ENCODE measurements around the gene XKR8.

Gene XKR8

GRCh38 chr1:27955076-27955475 is 4.7 kb upstream of the XKR8 start:
- H4K91ac ChIP-seq (ENCODE audit: low read depth, low read length), result no peak overlapping the region
- H3K14ac ChIP-seq (ENCODE audit: low read length), result no peak overlapping the region
- H3K9ac ChIP-seq (ENCODE audit: low read length), result no peak overlapping the region
- H4K12ac ChIP-seq (ENCODE audit: low read depth, low read length), result no peak overlapping the region
- H2AFZ ChIP-seq (ENCODE audit: insufficient read depth, low read length, poor library complexity), result no peak overlapping the region
- no peak overlapping the region for H3K27ac ChIP-seq (ENCODE audit: low read depth, low read length)
- H3K4me3 ChIP-seq (ENCODE audit: low read depth, low read length), result no peak overlapping the region
- no peak overlapping the region for H3K4me2 ChIP-seq (ENCODE audit: low read length)
- H2BK5ac ChIP-seq (ENCODE audit: low read depth, low read length, poor library complexity), result no peak overlapping the region
- no peak overlapping the region for H3K4ac ChIP-seq (ENCODE audit: low read depth, low read length)
- H3K23ac ChIP-seq (ENCODE audit: low read length), result no peak overlapping the region
- H2BK120ac ChIP-seq (ENCODE audit: insufficient read depth, low read length, poor library complexity), result no peak overlapping the region
- no peak overlapping the region for H3K18ac ChIP-seq (ENCODE audit: low read length)
- H3K9me3 ChIP-seq (ENCODE audit: insufficient read depth, low read depth, low read length), result no peaks in the 10 kb centered on the region
- WGBS (ENCODE audit: extremely low coverage, insufficient coverage, insufficient read length), result no CpG with 5 or more reads among the region's 6 CpGs
- peaks cover 6% of the 10 kb centered on the region for H3K79me1 ChIP-seq (ENCODE audit: low read length)
- H3K79me2 ChIP-seq (ENCODE audit: control insufficient read depth, insufficient read depth, low read length, poor library complexity), result peaks cover 5% of the 10 kb centered on the region
- H4K8ac ChIP-seq (ENCODE audit: low read depth, low read length), result no peak overlapping the region
- no peaks in the 10 kb centered on the region for H3K36me3 ChIP-seq (ENCODE audit: control insufficient read depth in 1 of 2, insufficient read depth in 2 of 2, low read length in 2 of 2)
- no peaks in the 10 kb centered on the region for H3K27me3 ChIP-seq (ENCODE audit: insufficient read depth, low read length)
- H3K4me1 ChIP-seq (ENCODE audit: control insufficient read depth in 1 of 2, insufficient read depth in 2 of 2, low read length in 2 of 2), result no peaks in the 10 kb centered on the region
- H2AK5ac ChIP-seq (ENCODE audit: low read length), result no peak overlapping the region
- H2BK12ac ChIP-seq (ENCODE audit: low read length), result no peak overlapping the region
- DNase-seq, result no peak

- Histone ChIP-seq H3K27ac (ENCODE audit: low read depth, low read length) (no peak overlapping the region), H3K14ac (ENCODE audit: low read length) (no peak overlapping the region), H3K4me2 (ENCODE audit: low read length) (no peak overlapping the region), H3K79me1 (ENCODE audit: low read length) (peaks cover 8% of the 10 kb centered on the region), H3K27me3 (ENCODE audit: insufficient read depth, low read length) (no peaks in the 10 kb centered on the region), H2BK12ac (ENCODE audit: low read length) (no peak overlapping the region), H3K23ac (ENCODE audit: low read length) (no peak overlapping the region), H2AK5ac (ENCODE audit: low read length) (no peak overlapping the region), H4K8ac (ENCODE audit: low read depth, low read length) (no peak overlapping the region), H3K9ac (ENCODE audit: low read length) (no peak overlapping the region), H3K79me2 (ENCODE audit: control insufficient read depth, insufficient read depth, low read length, poor library complexity) (peaks cover 8% of the 10 kb centered on the region), H2BK120ac (ENCODE audit: insufficient read depth, low read length, poor library complexity) (no peak overlapping the region), H3K4ac (ENCODE audit: low read depth, low read length) (no peak overlapping the region), H3K9me3 (ENCODE audit: insufficient read depth, low read depth, low read length) (no peaks in the 10 kb centered on the region), H3K36me3 (ENCODE audit: control insufficient read depth in 1 of 2, insufficient read depth in 2 of 2, low read length in 2 of 2) (no peaks in the 10 kb centered on the region), H2BK5ac (ENCODE audit: low read depth, low read length, poor library complexity) (no peak overlapping the region), H3K4me1 (ENCODE audit: control insufficient read depth in 1 of 2, insufficient read depth in 2 of 2, low read length in 2 of 2) (peaks cover 5 to 9% of the 10 kb centered on the region in 2 experiments), H2AFZ (ENCODE audit: insufficient read depth, low read length, poor library complexity) (no peak overlapping the region), H4K91ac (ENCODE audit: low read depth, low read length) (no peak overlapping the region), H3K18ac (ENCODE audit: low read length) (no peak overlapping the region), H3K4me3 (ENCODE audit: low read depth, low read length) (no peak overlapping the region), H4K12ac (ENCODE audit: low read depth, low read length) (no peak overlapping the region)
- no peak for DNase-seq
- no CpG with 5 or more reads among the region's 6 CpGs for WGBS (ENCODE audit: extremely low coverage, insufficient coverage, insufficient read length)
Observed at GRCh38 chr1:27956761-27957160, 3.0 kb upstream of the XKR8 start.

GRCh38 chr1:27957655-27958054 is 2.1 kb upstream of the XKR8 start:
- Histone ChIP-seq H3K4me2 (ENCODE audit: low read length) (no peak overlapping the region), H3K79me1 (ENCODE audit: low read length) (peaks cover 8% of the 10 kb centered on the region), H2AFZ (ENCODE audit: insufficient read depth, low read length, poor library complexity) (no peak overlapping the region), H2BK120ac (ENCODE audit: insufficient read depth, low read length, poor library complexity) (no peak overlapping the region), H3K79me2 (ENCODE audit: control insufficient read depth, insufficient read depth, low read length, poor library complexity) (peaks cover 8% of the 10 kb centered on the region), H3K23ac (ENCODE audit: low read length) (no peak overlapping the region), H3K4me3 (ENCODE audit: low read depth, low read length) (no peak overlapping the region), H2BK12ac (ENCODE audit: low read length) (no peak overlapping the region), H3K9ac (ENCODE audit: low read length) (no peak overlapping the region), H3K27ac (ENCODE audit: low read depth, low read length) (no peak overlapping the region), H4K12ac (ENCODE audit: low read depth, low read length) (no peak overlapping the region), H3K14ac (ENCODE audit: low read length) (no peak overlapping the region), H3K36me3 (ENCODE audit: control insufficient read depth in 1 of 2, insufficient read depth in 2 of 2, low read length in 2 of 2) (no peaks in the 10 kb centered on the region), H2AK5ac (ENCODE audit: low read length) (no peak overlapping the region), H3K9me3 (ENCODE audit: insufficient read depth, low read depth, low read length) (no peaks in the 10 kb centered on the region), H4K91ac (ENCODE audit: low read depth, low read length) (no peak overlapping the region), H3K4ac (ENCODE audit: low read depth, low read length) (no peak overlapping the region), H4K8ac (ENCODE audit: low read depth, low read length) (no peak overlapping the region), H2BK5ac (ENCODE audit: low read depth, low read length, poor library complexity) (no peak overlapping the region), H3K4me1 (ENCODE audit: control insufficient read depth in 1 of 2, insufficient read depth in 2 of 2, low read length in 2 of 2) (peaks cover 5 to 9% of the 10 kb centered on the region in 2 experiments), H3K18ac (ENCODE audit: low read length) (no peak overlapping the region), H3K27me3 (ENCODE audit: insufficient read depth, low read length) (no peaks in the 10 kb centered on the region)
- no peak for DNase-seq
- WGBS (ENCODE audit: extremely low coverage, insufficient coverage, insufficient read length), result no CpG with 5 or more reads among the region's 5 CpGs

GRCh38 chr1:27958513-27958912 is 1.3 kb upstream of the XKR8 start:
- Histone ChIP-seq H3K14ac (ENCODE audit: low read length) (no peak overlapping the region), H3K4me1 (ENCODE audit: control insufficient read depth in 1 of 2, insufficient read depth in 2 of 2, low read length in 2 of 2) (peaks cover 5 to 9% of the 10 kb centered on the region in 2 experiments), H4K91ac (ENCODE audit: low read depth, low read length) (no peak overlapping the region), H4K12ac (ENCODE audit: low read depth, low read length) (no peak overlapping the region), H2BK5ac (ENCODE audit: low read depth, low read length, poor library complexity) (no peak overlapping the region), H2BK120ac (ENCODE audit: insufficient read depth, low read length, poor library complexity) (no peak overlapping the region), H3K4me3 (ENCODE audit: low read depth, low read length) (no peak overlapping the region), H3K18ac (ENCODE audit: low read length) (no peak overlapping the region), H2AK5ac (ENCODE audit: low read length) (no peak overlapping the region), H3K9ac (ENCODE audit: low read length) (no peak overlapping the region), H2BK12ac (ENCODE audit: low read length) (no peak overlapping the region), H3K79me2 (ENCODE audit: control insufficient read depth, insufficient read depth, low read length, poor library complexity) (peaks cover 8% of the 10 kb centered on the region), H3K4me2 (ENCODE audit: low read length) (no peak overlapping the region), H2AFZ (ENCODE audit: insufficient read depth, low read length, poor library complexity) (no peak overlapping the region), H3K23ac (ENCODE audit: low read length) (no peak overlapping the region), H3K9me3 (ENCODE audit: insufficient read depth, low read depth, low read length) (no peaks in the 10 kb centered on the region), H3K4ac (ENCODE audit: low read depth, low read length) (no peak overlapping the region), H3K36me3 (ENCODE audit: control insufficient read depth in 1 of 2, insufficient read depth in 2 of 2, low read length in 2 of 2) (peaks cover 0 to 4% of the 10 kb centered on the region in 2 experiments), H3K27me3 (ENCODE audit: insufficient read depth, low read length) (no peaks in the 10 kb centered on the region), H3K79me1 (ENCODE audit: low read length) (peaks cover 8% of the 10 kb centered on the region), H3K27ac (ENCODE audit: low read depth, low read length) (no peak overlapping the region), H4K8ac (ENCODE audit: low read depth, low read length) (no peak overlapping the region)
- WGBS (ENCODE audit: extremely low coverage, insufficient coverage, insufficient read length), result no CpG with 5 or more reads among the region's 26 CpGs
- no peak for DNase-seq

Data from trophoblast cell (in vitro differentiated cells and primary cell).